Keratinocyte (primary cell): Measurements from ENCODE around the gene ZFP91.

Experiments used
- CTCF ChIP-seq, 3 experiments: IDR thresholded peaks in 1 of 3; conservative IDR thresholded peaks in 1 of 3; optimal IDR thresholded peaks in 1 of 3; 2 replicates in 2 of 3; 3 replicates in 1 of 3; pipeline versions ENCODE3 to v1.5.1; 2011; ENCODE audit warnings: low read length in 3 of 3, mild to moderate bottlenecking in 3 of 3, moderate library complexity in 2 of 3, control low read depth in 1 of 3, inconsistent platforms in 1 of 3; ENCODE audit not compliant: insufficient read depth in 2 of 3; ENCODE audit errors: extremely low read depth in 1 of 3
- EZH2 ChIP-seq: IDR thresholded peaks from one replicate; pipeline ENCODE4 v1.6.1; 2012; ENCODE audit warnings: inconsistent platforms, mild to moderate bottlenecking, low read length, moderate library complexity

GRCh38 chr11:58546841-58547240 lies 32.0 kb upstream of the ZFP91 start:
- TF ChIP-seq CTCF (optimal IDR thresholded peaks at IDR 0.05 in 1 of 3, IDR thresholded peaks at IDR 0.05 in 1 of 3, conservative IDR thresholded peaks at IDR 0.05 in 1 of 3; ENCODE audit: extremely low read depth in 1 of 3, insufficient read depth in 2 of 3, low read length in 3 of 3), result no peak
- TF ChIP-seq EZH2, result no peak
